ENCODE data around the gene DENND4A. TPM values are rescaled to one million over a fixed set of nuclear protein-coding genes. Genes with fewer than 3 reads are reported as not detected.
"Not testable (repeated sequence)": the region's sequence is repeated elsewhere in the genome, so short reads cannot be mapped to it uniquely, and the experiment has no call there.

The DENND4A gene
- total RNA-seq, 1 donor from 2014 or later = 8.5 TPM

DNA sequence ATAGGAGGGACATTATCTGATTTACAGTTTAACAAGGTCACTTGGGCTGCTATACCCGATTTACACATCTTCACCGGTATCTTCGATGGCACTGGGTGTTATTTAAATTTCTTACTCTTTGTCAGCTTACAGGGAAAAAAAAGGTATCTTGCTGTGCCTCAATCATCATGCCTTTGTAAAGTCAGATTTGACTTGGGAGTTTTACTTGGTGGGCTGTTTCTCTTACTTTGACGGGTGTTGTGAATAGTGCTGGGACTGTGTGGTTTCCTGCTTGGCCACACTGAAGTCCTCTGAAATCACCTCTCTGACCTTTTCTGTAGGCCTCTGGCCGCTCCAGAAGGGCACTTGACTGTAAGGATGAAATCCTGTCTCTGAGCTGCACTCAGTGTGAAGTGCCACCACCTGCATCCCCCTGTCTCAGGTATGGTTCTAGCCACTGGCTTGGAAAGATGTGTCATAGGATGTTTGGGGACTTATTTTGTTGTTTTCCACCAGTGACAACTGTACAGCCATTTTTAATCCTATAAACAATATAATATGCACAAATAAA, 173.5 kb downstream of the DENND4A start:
- H3K36me3 ChIP-seq (ENCODE audit: control insufficient read depth, insufficient read depth, low read length) = no peaks in the 10 kb centered on the region

DNA sequence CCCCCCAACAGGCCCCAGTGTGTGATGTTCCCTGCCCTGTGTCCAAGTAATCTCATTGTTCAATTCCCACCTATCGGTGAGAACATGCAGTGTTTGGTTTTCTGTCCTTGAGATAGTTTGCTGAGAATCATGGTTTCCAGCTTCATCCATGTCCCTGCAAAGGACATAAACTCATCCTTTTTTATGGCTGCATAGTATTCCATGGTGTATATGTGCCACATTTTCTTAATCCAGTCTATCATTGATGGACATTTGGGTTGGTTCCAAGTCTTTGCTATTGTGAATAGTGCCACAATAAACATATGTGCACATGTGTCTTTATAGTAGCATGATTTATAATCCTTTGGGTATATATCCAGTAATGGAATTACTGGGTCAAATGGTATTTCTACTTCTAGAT, 176.2 kb downstream of the DENND4A start:
- H3K4me3 ChIP-seq (ENCODE audit: low read depth, low read length); DNase-seq (ENCODE audit: low read depth); H3K27me3 ChIP-seq (ENCODE audit: control insufficient read depth, insufficient read depth, low read length); H3K36me3 ChIP-seq (ENCODE audit: control insufficient read depth, insufficient read depth, low read length): not testable (repeated sequence)

More for the DNA sequence above, 173.5 kb downstream of the DENND4A start:
- Histone ChIP-seq H3K27me3 (ENCODE audit: control insufficient read depth, insufficient read depth, low read length) (no peaks in the 10 kb centered on the region), H3K4me3 (ENCODE audit: low read depth, low read length) (no peak overlapping the region)
- DNase-seq (ENCODE audit: low read depth) = no peak
- TF ChIP-seq, protein P1, sequence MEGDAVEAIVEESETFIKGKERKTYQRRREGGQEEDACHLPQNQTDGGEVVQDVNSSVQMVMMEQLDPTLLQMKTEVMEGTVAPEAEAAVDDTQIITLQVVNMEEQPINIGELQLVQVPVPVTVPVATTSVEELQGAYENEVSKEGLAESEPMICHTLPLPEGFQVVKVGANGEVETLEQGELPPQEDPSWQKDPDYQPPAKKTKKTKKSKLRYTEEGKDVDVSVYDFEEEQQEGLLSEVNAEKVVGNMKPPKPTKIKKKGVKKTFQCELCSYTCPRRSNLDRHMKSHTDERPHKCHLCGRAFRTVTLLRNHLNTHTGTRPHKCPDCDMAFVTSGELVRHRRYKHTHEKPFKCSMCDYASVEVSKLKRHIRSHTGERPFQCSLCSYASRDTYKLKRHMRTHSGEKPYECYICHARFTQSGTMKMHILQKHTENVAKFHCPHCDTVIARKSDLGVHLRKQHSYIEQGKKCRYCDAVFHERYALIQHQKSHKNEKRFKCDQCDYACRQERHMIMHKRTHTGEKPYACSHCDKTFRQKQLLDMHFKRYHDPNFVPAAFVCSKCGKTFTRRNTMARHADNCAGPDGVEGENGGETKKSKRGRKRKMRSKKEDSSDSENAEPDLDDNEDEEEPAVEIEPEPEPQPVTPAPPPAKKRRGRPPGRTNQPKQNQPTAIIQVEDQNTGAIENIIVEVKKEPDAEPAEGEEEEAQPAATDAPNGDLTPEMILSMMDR (IDR thresholded peaks at IDR 0.05; ENCODE audit: insufficient read depth, low read length, poor library complexity, severe bottlenecking) = no peak

DNA sequence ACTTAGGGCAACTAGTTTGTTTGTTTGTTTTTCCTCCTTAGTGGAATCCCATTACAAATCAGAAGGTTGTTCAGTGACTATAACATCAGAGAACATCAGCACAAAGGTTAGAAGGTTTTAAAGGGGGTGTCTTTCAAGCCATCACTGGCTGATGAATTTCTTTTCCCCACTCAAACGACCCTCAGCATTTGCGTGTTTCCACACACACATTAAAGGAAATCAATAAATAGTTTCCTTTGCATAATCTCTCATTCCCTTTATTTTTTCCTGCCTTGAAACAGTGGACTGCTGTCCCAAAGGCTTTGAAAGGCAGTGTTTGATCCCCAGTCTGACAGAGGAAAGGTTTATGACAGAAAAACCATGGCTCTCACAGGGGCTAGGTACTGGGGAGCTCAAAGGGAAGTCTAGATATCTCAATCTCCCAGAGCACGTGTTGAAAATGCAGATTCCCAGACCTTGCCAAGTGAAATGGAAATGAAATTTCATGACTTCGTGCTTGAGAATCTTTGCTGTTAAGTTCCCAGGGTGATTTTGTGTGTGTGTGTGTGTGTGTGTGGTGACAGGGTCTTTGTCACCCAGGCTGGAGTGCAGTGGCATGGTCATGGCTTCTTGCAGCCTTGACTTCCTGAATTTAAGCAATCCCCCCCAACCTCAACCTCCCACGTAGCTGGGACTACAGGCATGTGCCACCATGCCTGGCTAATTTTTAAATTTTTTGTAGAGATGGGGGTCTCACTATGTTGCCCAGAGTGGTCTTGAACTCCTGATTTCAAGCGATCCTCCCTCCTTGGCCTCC, 178.9 kb downstream of the DENND4A start:
- TF ChIP-seq, protein P1 (IDR thresholded peaks at IDR 0.05; ENCODE audit: insufficient read depth, low read length, poor library complexity, severe bottlenecking) = no peak
- Histone ChIP-seq H3K36me3 (ENCODE audit: control insufficient read depth, insufficient read depth, low read length) (no peaks in the 10 kb centered on the region), H3K4me3 (ENCODE audit: low read depth, low read length) (no peak overlapping the region), H3K27me3 (ENCODE audit: control insufficient read depth, insufficient read depth, low read length) (no peaks in the 10 kb centered on the region)
- DNase-seq (ENCODE audit: low read depth) = no peak

DNA sequence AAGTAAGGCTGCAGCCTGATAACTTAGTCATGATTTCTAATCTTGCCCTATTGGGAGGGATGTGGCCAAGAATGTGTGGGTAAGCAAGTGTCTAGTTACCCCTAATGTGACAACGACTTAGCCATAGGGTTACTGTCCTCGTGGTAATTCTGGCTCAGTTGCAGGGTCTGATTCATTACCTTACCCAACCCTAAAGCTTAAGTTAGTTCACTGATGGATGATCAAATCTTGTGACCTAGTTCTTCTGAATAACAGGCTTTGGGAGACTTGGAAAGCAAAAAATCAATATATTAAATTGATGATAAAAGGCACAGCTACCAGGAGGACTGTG, 179.5 kb downstream of the DENND4A start:
- H3K36me3 ChIP-seq (ENCODE audit: control insufficient read depth, insufficient read depth, low read length) = no peaks in the 10 kb centered on the region
- no peak for DNase-seq (ENCODE audit: low read depth)
- no peaks in the 10 kb centered on the region for H3K27me3 ChIP-seq (ENCODE audit: control insufficient read depth, insufficient read depth, low read length)
- TF ChIP-seq, protein P1 (IDR thresholded peaks at IDR 0.05; ENCODE audit: insufficient read depth, low read length, poor library complexity, severe bottlenecking) = no peak
- no peak overlapping the region for H3K4me3 ChIP-seq (ENCODE audit: low read depth, low read length)

DNA sequence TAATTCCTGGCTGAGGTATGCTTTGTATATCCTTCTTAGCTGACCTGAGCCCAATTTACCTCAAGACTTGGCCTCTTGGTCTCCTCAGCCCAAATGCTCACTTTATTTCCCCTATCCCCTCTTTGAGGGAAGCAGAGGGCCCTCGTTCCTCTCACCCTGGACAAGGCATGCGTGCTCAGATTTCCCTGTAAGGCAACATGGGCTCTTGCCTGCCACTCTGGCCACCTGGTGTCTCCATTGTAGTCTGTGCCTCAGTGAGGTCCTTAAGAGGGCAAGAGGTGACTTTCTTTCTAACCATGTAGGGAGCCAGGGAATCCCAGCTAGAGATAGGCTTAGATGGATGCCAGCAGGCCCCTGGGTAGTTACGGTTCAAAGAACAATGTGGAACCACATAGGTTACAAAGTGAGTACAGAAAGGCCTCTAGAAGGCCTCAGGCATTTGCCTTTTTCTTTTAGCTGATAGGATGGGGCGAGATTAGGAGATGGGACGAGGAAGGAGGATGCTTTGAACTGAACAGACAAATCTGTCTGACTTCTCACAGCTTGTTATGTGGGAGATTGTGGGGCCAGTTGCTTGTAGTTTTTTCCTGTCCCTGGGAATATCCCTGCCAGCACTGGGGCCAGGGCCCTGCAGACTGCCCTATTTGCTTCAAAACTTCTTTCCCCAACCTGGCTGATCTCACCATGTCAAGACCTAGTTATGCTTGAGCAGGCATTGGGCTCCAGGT, 180.0 kb downstream of the DENND4A start:
- Histone ChIP-seq H3K27me3 (ENCODE audit: control insufficient read depth, insufficient read depth, low read length) (no peaks in the 10 kb centered on the region), H3K36me3 (ENCODE audit: control insufficient read depth, insufficient read depth, low read length) (no peaks in the 10 kb centered on the region), H3K4me3 (ENCODE audit: low read depth, low read length) (peak overlapping the region; percentile 82)
- no peak for DNase-seq (ENCODE audit: low read depth)
- TF ChIP-seq, protein P1 (IDR thresholded peaks at IDR 0.05; ENCODE audit: insufficient read depth, low read length, poor library complexity, severe bottlenecking) = no peak
